ENCODE measurements around the gene TPBG.
"Not testable (repeated sequence)": the region's sequence is repeated elsewhere in the genome, so short reads cannot be mapped to it uniquely, and the experiment has no call there.

TPBG gene

GRCh38 chr6:82374516-82374915 lies 10.9 kb downstream of the TPBG start:
- no peak for DNase-seq (ENCODE audit: low read depth in 2 of 2)

- DNase-seq (ENCODE audit: low read depth in 2 of 2), result no peak
These were observed 13.0 kb downstream of the TPBG start for GRCh38 chr6:82376636-82377035.

- DNase-seq (ENCODE audit: low read depth in 2 of 2), result no peak
These were observed 17.1 kb downstream of the TPBG start for GRCh38 chr6:82380566-82381185.

- no peak for DNase-seq (ENCODE audit: low read depth in 2 of 2)
These were observed 17.7 kb downstream of the TPBG start for GRCh38 chr6:82381278-82381677.

GRCh38 chr6:82385102-82385501 lies 21.5 kb downstream of the TPBG start:
- DNase-seq (ENCODE audit: low read depth in 2 of 2), result no peak

- DNase-seq (ENCODE audit: low read depth in 2 of 2), result no peak
These were observed 21.9 kb downstream of the TPBG start for GRCh38 chr6:82385546-82385945.

- DNase-seq (ENCODE audit: low read depth in 2 of 2), result no peak
These were observed 22.3 kb downstream of the TPBG start for GRCh38 chr6:82385961-82386360.

GRCh38 chr6:82394770-82395169 lies 31.2 kb downstream of the TPBG start:
- not testable (repeated sequence) for DNase-seq (ENCODE audit: low read depth in 2 of 2)

GRCh38 chr6:82396964-82397751 lies 33.5 kb downstream of the TPBG start:
- no peak for DNase-seq (ENCODE audit: low read depth in 2 of 2)

GRCh38 chr6:82397962-82398692 lies 34.5 kb downstream of the TPBG start:
- DNase-seq (ENCODE audit: low read depth in 2 of 2), result no peak

GRCh38 chr6:82408952-82409431 lies 45.4 kb downstream of the TPBG start:
- DNase-seq (ENCODE audit: low read depth in 2 of 2), result no peak

GRCh38 chr6:82410151-82410648 lies 46.6 kb downstream of the TPBG start:
- DNase-seq (ENCODE audit: low read depth in 2 of 2), result no peak

GRCh38 chr6:82413868-82414267 lies 50.3 kb downstream of the TPBG start:
- no peak for DNase-seq (ENCODE audit: low read depth in 2 of 2)

- DNase-seq (ENCODE audit: low read depth in 2 of 2), result no peak
These were observed 52.2 kb downstream of the TPBG start for GRCh38 chr6:82415820-82416219.

GRCh38 chr6:82416346-82416745 lies 52.7 kb downstream of the TPBG start:
- no peak for DNase-seq (ENCODE audit: low read depth in 2 of 2)
